ENCODE measurements around the gene COL8A1. TPM values are rescaled to one million over a fixed set of nuclear protein-coding genes. Genes with fewer than 3 reads are reported as not detected.

The COL8A1 gene
- total RNA-seq, 1 experiment from 2014 or later, result 8.1 TPM

GRCh38 chr3:99668044-99668443 lies 29.6 kb downstream of the COL8A1 start:
- Histone ChIP-seq H4K20me1 (ENCODE audit: insufficient read depth) (no peaks in the 10 kb centered on the region), H3K27ac (no peak overlapping the region), H3K4me1 (replicated peaks; ENCODE audit: insufficient read depth) (no peaks in the 10 kb centered on the region), H3K27me3 (ENCODE audit: insufficient read depth, low read depth) (no peaks in the 10 kb centered on the region), H3K9me3 (ENCODE audit: insufficient read depth, low read depth) (no peaks in the 10 kb centered on the region), H3K4me3 (no peak overlapping the region), H2AFZ (no peak overlapping the region), H3K36me3 (ENCODE audit: low read depth) (no peaks in the 10 kb centered on the region), H3K4me2 (no peak overlapping the region), H3K79me2 (ENCODE audit: low read depth) (no peaks in the 10 kb centered on the region), H3K9me2 (ENCODE audit: insufficient read depth) (no peaks in the 10 kb centered on the region; the same call in 1 of the 2 replicates), H3F3A (ENCODE audit: insufficient read depth, low read depth) (no peaks in the 10 kb centered on the region)
- no peak for TF ChIP-seq EZH2 (IDR thresholded peaks at IDR 0.05; ENCODE audit: low read depth)
- TF ChIP-seq CTCF (conservative IDR thresholded peaks at IDR 0.05), result no peak
- CTCF ChIA-PET, result interaction anchor here (0.9 kb wide), 1 partner anchor 18 kb away, joined by 3 read pairs; no protein-coding TSS in a partner anchor
- DNase-seq, result no peak
- POLR2A ChIA-PET (ENCODE audit: unreplicated experiment), result no interaction called here
- no TSS peak for BruUV-seq (replicated peaks)
- intact Hi-C loops (cut with micrococcal nuclease; ENCODE audit: unreplicated experiment), result no loop called here

GRCh38 chr3:99669879-99670555 lies 31.6 kb downstream of the COL8A1 start:
- no peaks in the 10 kb centered on the region for H3K36me3 ChIP-seq (ENCODE audit: low read depth)
- no peak for DNase-seq
- H2AFZ ChIP-seq, result no peak overlapping the region
- TF ChIP-seq EZH2 (IDR thresholded peaks at IDR 0.05; ENCODE audit: low read depth) (no peak), CTCF (conservative IDR thresholded peaks at IDR 0.05) (no peak)
- no peaks in the 10 kb centered on the region for H4K20me1 ChIP-seq (ENCODE audit: insufficient read depth)
- ChIA-PET POLR2A (ENCODE audit: unreplicated experiment) (no interaction called here), CTCF (no interaction called here)
- H3K4me2 ChIP-seq, result no peak overlapping the region
- H3K4me1 ChIP-seq (replicated peaks; ENCODE audit: insufficient read depth), result no peaks in the 10 kb centered on the region
- BruUV-seq (replicated peaks), result no TSS peak
- no peaks in the 10 kb centered on the region for H3K9me3 ChIP-seq (ENCODE audit: insufficient read depth, low read depth)
- H3K4me3 ChIP-seq, result no peak overlapping the region
- H3K79me2 ChIP-seq (ENCODE audit: low read depth), result no peaks in the 10 kb centered on the region
- H3F3A ChIP-seq (ENCODE audit: insufficient read depth, low read depth), result no peaks in the 10 kb centered on the region
- H3K27me3 ChIP-seq (ENCODE audit: insufficient read depth, low read depth), result no peaks in the 10 kb centered on the region
- H3K27ac ChIP-seq, result no peak overlapping the region
- intact Hi-C loops (cut with micrococcal nuclease; ENCODE audit: unreplicated experiment), result no loop called here
- no peaks in the 10 kb centered on the region; the same call in 1 of the 2 replicates for H3K9me2 ChIP-seq (ENCODE audit: insufficient read depth)

GRCh38 chr3:99670556-99670950 lies 32.2 kb downstream of the COL8A1 start:
- H3K4me2 ChIP-seq, result no peak overlapping the region
- no peaks in the 10 kb centered on the region for H3K4me1 ChIP-seq (replicated peaks; ENCODE audit: insufficient read depth)
- no peaks in the 10 kb centered on the region for H3K9me3 ChIP-seq (ENCODE audit: insufficient read depth, low read depth)
- intact Hi-C loops (cut with micrococcal nuclease; ENCODE audit: unreplicated experiment), result no loop called here
- no peak overlapping the region for H2AFZ ChIP-seq
- DNase-seq, result no peak
- POLR2A ChIA-PET (ENCODE audit: unreplicated experiment), result no interaction called here
- no peaks in the 10 kb centered on the region for H4K20me1 ChIP-seq (ENCODE audit: insufficient read depth)
- no peaks in the 10 kb centered on the region; the same call in 1 of the 2 replicates for H3K9me2 ChIP-seq (ENCODE audit: insufficient read depth)
- CTCF ChIA-PET, result no interaction called here
- no peaks in the 10 kb centered on the region for H3K27me3 ChIP-seq (ENCODE audit: insufficient read depth, low read depth)
- no peak overlapping the region for H3K4me3 ChIP-seq
- no peaks in the 10 kb centered on the region for H3K36me3 ChIP-seq (ENCODE audit: low read depth)
- no peaks in the 10 kb centered on the region for H3F3A ChIP-seq (ENCODE audit: insufficient read depth, low read depth)
- no TSS peak for BruUV-seq (replicated peaks)
- TF ChIP-seq EZH2 (IDR thresholded peaks at IDR 0.05; ENCODE audit: low read depth) (no peak), CTCF (conservative IDR thresholded peaks at IDR 0.05) (no peak)
- H3K79me2 ChIP-seq (ENCODE audit: low read depth), result no peaks in the 10 kb centered on the region
- H3K27ac ChIP-seq, result no peak overlapping the region

Data from PC-9 (cell line).